Breast epithelium (tissue), 3 donors: Measurements from ENCODE around the gene KRT83.

Experiments
- POLR2A ChIP-seq: fragments of 450-650 bp; IDR thresholded peaks from one replicate; pipeline ENCODE4 v1.6.1; 2016; ENCODE audit warnings: antibody characterized with exemption, mild to moderate bottlenecking, moderate library complexity
- POLR2AphosphoS5 ChIP-seq, 3 donors: sonication (generic); formaldehyde crosslinking; IDR thresholded peaks; one replicate each; pipeline ENCODE4 v1.6.1; 2017; ENCODE audit warnings: antibody characterized with exemption in 3 of 3
- TF ChIP-seq, protein P1 (sequence below), 3 donors: fragments of 450-650 bp; IDR thresholded peaks; one replicate each; pipeline ENCODE4 v1.5.1; 2016 to 2017; ENCODE audit warnings: antibody characterized with exemption in 3 of 3, mild to moderate bottlenecking in 3 of 3, moderate library complexity in 3 of 3

DNA sequence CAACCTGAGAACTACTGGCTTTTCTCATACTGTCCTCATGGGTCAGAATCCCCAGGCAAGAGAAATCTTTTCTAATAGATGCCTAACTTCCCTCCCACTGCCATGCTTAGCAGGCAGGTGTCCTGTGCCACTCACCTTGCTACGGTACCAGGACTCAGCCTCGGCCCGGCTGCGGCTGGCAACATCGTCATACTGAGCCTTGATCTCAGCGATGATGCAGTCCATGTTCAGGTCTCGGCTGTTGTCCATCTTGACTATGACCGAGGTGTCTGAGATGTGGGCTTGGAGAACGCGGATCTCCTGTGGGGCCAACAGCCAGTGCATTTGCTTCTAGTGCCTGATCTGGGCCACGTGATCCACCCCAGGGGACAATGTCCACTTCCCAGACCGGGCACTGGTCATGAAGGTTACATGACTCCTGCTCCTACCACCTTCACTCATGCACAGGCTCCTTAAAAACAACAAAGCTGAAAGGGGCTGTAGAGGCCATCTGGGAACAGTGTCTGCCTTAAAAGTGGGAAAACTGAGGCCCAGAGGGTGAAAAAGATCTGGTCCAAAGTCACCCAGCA, 42.0 kb upstream of the KRT83 start:
- TF ChIP-seq, protein P1, sequence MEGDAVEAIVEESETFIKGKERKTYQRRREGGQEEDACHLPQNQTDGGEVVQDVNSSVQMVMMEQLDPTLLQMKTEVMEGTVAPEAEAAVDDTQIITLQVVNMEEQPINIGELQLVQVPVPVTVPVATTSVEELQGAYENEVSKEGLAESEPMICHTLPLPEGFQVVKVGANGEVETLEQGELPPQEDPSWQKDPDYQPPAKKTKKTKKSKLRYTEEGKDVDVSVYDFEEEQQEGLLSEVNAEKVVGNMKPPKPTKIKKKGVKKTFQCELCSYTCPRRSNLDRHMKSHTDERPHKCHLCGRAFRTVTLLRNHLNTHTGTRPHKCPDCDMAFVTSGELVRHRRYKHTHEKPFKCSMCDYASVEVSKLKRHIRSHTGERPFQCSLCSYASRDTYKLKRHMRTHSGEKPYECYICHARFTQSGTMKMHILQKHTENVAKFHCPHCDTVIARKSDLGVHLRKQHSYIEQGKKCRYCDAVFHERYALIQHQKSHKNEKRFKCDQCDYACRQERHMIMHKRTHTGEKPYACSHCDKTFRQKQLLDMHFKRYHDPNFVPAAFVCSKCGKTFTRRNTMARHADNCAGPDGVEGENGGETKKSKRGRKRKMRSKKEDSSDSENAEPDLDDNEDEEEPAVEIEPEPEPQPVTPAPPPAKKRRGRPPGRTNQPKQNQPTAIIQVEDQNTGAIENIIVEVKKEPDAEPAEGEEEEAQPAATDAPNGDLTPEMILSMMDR (IDR thresholded peaks at IDR 0.05), result no peak
- TF ChIP-seq POLR2AphosphoS5 (IDR thresholded peaks at IDR 0.05), result no peak
- no peak for TF ChIP-seq POLR2A
